Mesothelial cell of epicardium (in vitro differentiated cells): Measurements from ENCODE around the gene RNF150. TPM values are rescaled to one million over a fixed set of nuclear protein-coding genes. Genes with fewer than 3 reads are reported as not detected.

Experiments
- DNase-seq, 2 experiments: peaks; one replicate each; pipeline ENCODE4 v3.0.0; 2021; ENCODE audit warnings: low spot score in 2 of 2; ENCODE audit not compliant: unreplicated experiment in 2 of 2
- H3K27ac Mint-ChIP-seq: 2 replicates; pipeline ENCODE4 v1.8.0; 2021; ENCODE audit warnings: mixed read lengths
- H3K27me3 Mint-ChIP-seq: 2 replicates; pipeline ENCODE4 v1.8.0; 2021; ENCODE audit warnings: low read depth, mixed read lengths
- H3K36me3 Mint-ChIP-seq: 2 replicates; pipeline ENCODE4 v1.8.0; 2021; ENCODE audit warnings: mixed read lengths
- H3K4me1 Mint-ChIP-seq: 2 replicates; pipeline ENCODE4 v1.8.0; 2021; ENCODE audit warnings: mixed read lengths
- H3K4me3 Mint-ChIP-seq: 2 replicates; pipeline ENCODE4 v1.8.0; 2021; ENCODE audit warnings: mild to moderate bottlenecking, moderate library complexity, mixed read lengths
- H3K9me3 Mint-ChIP-seq: 2 replicates; pipeline ENCODE4 v1.8.0; 2021; ENCODE audit warnings: mixed read lengths
- total RNA-seq: library from RNA; stranded (reverse); gene quantifications from 3 replicates; pipeline ENCODE4 v1.2.1, GENCODE V29; 2021
- TF ChIP-seq, protein P1 (sequence below): fragments of 200-600 bp; sonication (generic); IDR thresholded peaks from one replicate; pipeline ENCODE4 v1.5.0; 2021; ENCODE audit warnings: antibody characterized with exemption; ENCODE audit not compliant: unreplicated experiment

Gene RNF150
- total RNA-seq, 1 donor from 2014 or later: 40.1 TPM

DNA sequence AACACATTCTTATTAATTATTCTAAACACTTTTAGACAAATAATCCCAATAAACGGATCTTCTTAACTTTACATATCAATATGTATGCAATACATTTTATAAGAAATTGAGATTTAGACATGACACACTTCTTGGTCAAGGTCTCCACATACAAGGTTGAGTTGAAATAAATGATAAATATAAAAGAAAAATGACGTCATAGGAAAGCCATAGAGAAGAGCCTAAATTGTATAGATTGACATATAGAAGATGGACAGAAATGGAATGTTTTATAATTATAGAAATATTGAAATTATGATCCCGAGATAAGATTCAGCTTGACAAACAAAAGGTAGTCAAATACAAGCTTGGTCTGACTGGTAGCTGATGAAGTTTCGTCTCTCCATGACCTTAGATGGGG, 87.4 kb downstream of the RNF150 start:
- peaks cover 12% of the 10 kb centered on the region for H3K9me3 Mint-ChIP-seq
- no peaks in the 10 kb centered on the region for H3K27me3 Mint-ChIP-seq
- no peak for DNase-seq
- peaks cover 17% of the 10 kb centered on the region for H3K4me1 Mint-ChIP-seq
- peaks cover 9% of the 10 kb centered on the region for H3K36me3 Mint-ChIP-seq
- no peak overlapping the region for H3K4me3 Mint-ChIP-seq
- TF ChIP-seq, protein P1, sequence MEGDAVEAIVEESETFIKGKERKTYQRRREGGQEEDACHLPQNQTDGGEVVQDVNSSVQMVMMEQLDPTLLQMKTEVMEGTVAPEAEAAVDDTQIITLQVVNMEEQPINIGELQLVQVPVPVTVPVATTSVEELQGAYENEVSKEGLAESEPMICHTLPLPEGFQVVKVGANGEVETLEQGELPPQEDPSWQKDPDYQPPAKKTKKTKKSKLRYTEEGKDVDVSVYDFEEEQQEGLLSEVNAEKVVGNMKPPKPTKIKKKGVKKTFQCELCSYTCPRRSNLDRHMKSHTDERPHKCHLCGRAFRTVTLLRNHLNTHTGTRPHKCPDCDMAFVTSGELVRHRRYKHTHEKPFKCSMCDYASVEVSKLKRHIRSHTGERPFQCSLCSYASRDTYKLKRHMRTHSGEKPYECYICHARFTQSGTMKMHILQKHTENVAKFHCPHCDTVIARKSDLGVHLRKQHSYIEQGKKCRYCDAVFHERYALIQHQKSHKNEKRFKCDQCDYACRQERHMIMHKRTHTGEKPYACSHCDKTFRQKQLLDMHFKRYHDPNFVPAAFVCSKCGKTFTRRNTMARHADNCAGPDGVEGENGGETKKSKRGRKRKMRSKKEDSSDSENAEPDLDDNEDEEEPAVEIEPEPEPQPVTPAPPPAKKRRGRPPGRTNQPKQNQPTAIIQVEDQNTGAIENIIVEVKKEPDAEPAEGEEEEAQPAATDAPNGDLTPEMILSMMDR: no peak
- H3K27ac Mint-ChIP-seq: no peak overlapping the region

DNA sequence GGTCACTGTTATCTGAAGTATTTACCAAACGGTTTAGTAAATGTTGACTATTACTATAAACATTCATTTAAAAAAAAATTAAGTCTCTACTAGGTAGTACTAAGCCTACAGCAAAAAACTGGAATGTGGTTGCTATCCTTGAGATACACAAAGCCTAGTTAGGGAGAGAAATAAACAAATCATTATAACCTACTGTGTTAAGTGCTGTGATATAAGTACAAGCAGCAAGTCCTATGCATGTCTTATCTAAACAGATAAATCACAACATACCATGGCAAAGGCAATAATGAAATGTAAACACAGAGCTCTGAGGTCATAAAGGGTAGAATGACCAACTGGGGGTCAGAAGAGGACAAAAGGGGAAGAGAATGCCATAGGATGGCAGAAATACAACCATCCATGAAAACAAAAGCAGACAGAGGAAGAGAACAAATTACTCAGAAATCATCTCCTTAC, 92.2 kb downstream of the RNF150 start:
- no peak for DNase-seq
- Mint-ChIP-seq H3K4me1 (peaks cover 24% of the 10 kb centered on the region), H3K27me3 (no peaks in the 10 kb centered on the region), H3K4me3 (no peak overlapping the region), H3K27ac (peak overlapping the region; percentile 8), H3K36me3 (no peaks in the 10 kb centered on the region), H3K9me3 (no peaks in the 10 kb centered on the region)
- TF ChIP-seq, protein P1: no peak

DNA sequence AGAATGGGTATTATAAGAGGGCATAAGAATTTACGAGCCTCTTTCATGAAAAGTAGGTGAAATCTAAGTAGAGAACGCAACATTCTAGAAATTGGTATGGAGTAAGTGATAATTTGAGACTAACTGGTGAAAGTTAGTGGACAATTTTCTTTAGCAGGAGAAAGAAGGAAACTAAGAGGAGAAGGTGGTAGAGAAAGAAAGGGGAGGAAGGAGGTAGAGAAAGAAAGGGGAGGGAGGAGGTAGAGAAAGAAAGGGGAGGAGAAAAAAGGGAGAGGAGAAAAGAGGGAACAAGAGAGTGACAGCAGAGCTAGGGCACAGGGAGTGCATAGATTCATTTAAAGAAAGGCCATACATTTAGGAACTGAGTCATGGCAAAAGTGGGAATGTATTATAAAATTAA, 94.1 kb downstream of the RNF150 start:
- Mint-ChIP-seq H3K4me3 (no peak overlapping the region), H3K36me3 (peaks cover 5% of the 10 kb centered on the region), H3K27ac (no peak overlapping the region), H3K4me1 (peaks cover 28% of the 10 kb centered on the region), H3K27me3 (no peaks in the 10 kb centered on the region), H3K9me3 (peaks cover 5% of the 10 kb centered on the region)
- TF ChIP-seq, protein P1: no peak
- DNase-seq: no peak

DNA sequence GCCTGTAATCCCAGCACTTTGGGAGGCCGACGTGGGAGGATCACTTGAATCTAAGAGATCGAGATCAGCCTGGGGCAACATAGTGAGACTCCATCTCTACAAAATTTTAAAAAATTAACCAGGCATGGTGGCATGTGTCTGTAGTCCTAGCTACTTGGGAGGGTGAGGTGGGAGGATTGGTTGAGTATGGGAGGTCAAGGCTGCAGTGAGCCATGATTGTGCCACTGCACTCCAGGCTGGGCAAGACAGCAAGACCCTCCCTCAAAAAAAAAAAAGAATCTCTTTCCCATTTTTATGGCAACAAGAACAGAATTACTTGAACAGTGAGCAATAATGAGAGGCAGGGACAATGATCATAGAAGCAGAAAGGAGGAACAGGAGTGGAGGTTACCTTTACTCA, 94.8 kb downstream of the RNF150 start:
- Mint-ChIP-seq H3K27ac (no peak overlapping the region), H3K36me3 (peaks cover 10% of the 10 kb centered on the region), H3K9me3 (peaks cover 11% of the 10 kb centered on the region), H3K4me3 (no peak overlapping the region), H3K4me1 (peaks cover 28% of the 10 kb centered on the region), H3K27me3 (no peaks in the 10 kb centered on the region)
- TF ChIP-seq, protein P1: no peak
- DNase-seq: no peak

DNA sequence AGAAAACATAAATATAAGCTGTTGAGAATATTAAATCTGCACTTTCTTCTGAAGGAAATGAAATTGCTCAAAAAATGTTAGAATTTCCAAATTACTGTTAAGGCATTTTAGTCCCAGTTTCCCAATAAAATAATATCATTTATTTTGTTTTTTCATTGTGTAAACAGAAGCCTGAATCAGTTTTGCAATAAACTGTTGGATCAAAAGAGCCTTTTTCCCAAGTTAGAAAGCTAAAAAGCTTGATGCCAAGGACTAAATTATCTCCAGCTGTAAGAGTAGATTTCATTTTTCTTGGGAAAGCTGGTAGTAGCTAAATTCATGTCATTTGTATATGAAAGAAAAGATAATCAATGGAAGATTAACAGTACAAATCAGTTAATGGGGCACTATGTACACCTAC, 95.8 kb downstream of the RNF150 start:
- Mint-ChIP-seq H3K36me3 (peaks cover 17% of the 10 kb centered on the region), H3K4me1 (peaks cover 28% of the 10 kb centered on the region), H3K27me3 (no peaks in the 10 kb centered on the region), H3K4me3 (no peak overlapping the region), H3K9me3 (peaks cover 18% of the 10 kb centered on the region), H3K27ac (peak overlapping the region; percentile 7)
- no peak for DNase-seq
- TF ChIP-seq, protein P1: no peak

DNA sequence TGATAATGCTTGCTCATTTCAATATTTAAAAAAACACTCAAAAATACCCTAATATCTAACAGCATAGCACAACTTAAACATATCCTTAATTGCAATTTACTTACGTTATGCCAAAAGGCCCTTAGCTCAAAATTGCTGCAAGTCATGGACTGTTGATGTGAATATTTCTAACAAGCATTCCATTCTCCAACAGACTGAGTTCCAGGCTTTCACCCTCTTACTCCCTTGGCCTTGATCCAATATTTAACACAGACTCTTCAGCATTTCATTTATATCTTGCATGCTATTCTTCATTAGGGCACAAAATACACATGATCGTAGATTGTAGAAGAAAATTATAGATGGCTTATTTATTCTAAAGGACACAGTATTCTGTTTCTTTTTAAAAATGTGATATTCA, 96.5 kb downstream of the RNF150 start:
- Mint-ChIP-seq H3K4me3 (no peak overlapping the region), H3K36me3 (peaks cover 17% of the 10 kb centered on the region), H3K9me3 (peaks cover 18% of the 10 kb centered on the region), H3K27me3 (no peaks in the 10 kb centered on the region), H3K27ac (peak overlapping the region; percentile 81), H3K4me1 (peaks cover 28% of the 10 kb centered on the region)
- DNase-seq: no peak
- TF ChIP-seq, protein P1: no peak
